ENCODE results near the gene TTLL8.

DNA sequence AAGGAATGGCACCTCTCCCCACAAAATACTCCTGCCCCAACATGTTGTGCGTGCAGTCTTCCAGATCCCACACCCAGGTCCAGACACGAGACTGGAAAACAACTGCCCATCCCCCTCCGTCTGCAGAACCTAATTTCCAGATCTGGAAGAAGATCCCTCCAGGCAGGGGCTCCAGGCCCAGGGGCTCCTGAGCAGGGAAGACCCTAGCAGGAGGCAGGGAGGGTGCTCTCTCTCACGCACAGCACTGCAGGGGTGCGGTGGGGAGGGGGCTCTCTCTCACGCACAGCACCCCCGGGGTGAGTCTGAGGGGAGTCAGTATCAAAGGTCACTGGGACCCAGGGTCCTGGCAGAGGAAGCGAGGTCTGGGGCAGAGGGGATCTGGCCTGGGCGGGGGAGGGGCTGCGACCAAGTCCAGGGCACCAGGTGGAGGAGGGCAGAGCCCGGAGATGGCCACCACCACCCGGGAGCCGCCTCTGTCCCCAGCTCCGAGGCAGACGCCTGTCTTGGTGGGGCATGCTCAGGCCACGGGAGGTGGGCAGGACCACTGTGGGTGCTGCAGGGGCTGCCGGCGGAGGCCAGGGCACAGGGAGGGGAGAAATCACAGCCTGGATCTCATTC lies 25.5 kb upstream of the TTLL8 start:
- TF ChIP-seq CTCF (IDR thresholded peaks at IDR 0.05) (no peak), POLR2A (IDR thresholded peaks at IDR 0.05) (no peak)
